Erythroblast (primary cell): Measurements from ENCODE around the gene CORO6.

ENCODE experiments used
- GATA1 ChIP-seq: IDR thresholded peaks from 2 replicates; pipeline ENCODE4 v1.6.1; 2011; ENCODE audit warnings: low read depth, mild to moderate bottlenecking, control low read depth, low read length, moderate library complexity
- POLR2A ChIP-seq: IDR thresholded peaks from 2 replicates; pipeline ENCODE4 v1.6.1; 2011; ENCODE audit warnings: mild to moderate bottlenecking, low read length

- TF ChIP-seq POLR2A (no peak), GATA1 (no peak)
Observed at GRCh38 chr17:29610395-29610794, 12.3 kb downstream of the CORO6 start.
